HG03558 (cell line): ENCODE results near the gene HOXB7.

ENCODE experiments used
- ATAC-seq: cut with Tn5 transposase; IDR thresholded peaks from one replicate; pipeline ENCODE4 v1.9.1; 2021; ENCODE audit warnings: moderate number of reproducible peaks; ENCODE audit not compliant: unreplicated experiment; ENCODE audit errors: extremely low read depth

HOXB7 gene

GRCh38 chr17:48586355-48587258 lies 24.2 kb downstream of the HOXB7 start:
- no peak for ATAC-seq

GRCh38 chr17:48584223-48584741 lies 26.5 kb downstream of the HOXB7 start:
- no peak for ATAC-seq

GRCh38 chr17:48583708-48584222 lies 27.1 kb downstream of the HOXB7 start:
- no peak for ATAC-seq

- ATAC-seq, result no peak
These were observed 28.1 kb downstream of the HOXB7 start for GRCh38 chr17:48582750-48583069.

- ATAC-seq, result no peak
These were observed 30.9 kb downstream of the HOXB7 start for GRCh38 chr17:48579760-48580554.

- ATAC-seq, result no peak
These were observed 31.4 kb downstream of the HOXB7 start for GRCh38 chr17:48579471-48579759.

- no peak for ATAC-seq
These were observed 32.0 kb downstream of the HOXB7 start for GRCh38 chr17:48578616-48579470.

- ATAC-seq, result no peak
These were observed 32.7 kb downstream of the HOXB7 start, which contains the start of gene HOXB4 for GRCh38 chr17:48577946-48578615. Gene HOXB4, minus strand, starts transcription at chr17:48578350. Its CDS starts 31 bp downstream, at chr17:48578319.

- ATAC-seq, result no peak
These were observed 33.4 kb downstream of the HOXB7 start for GRCh38 chr17:48577330-48577945.

GRCh38 chr17:48576479-48577309 lies 34.1 kb downstream of the HOXB7 start:
- ATAC-seq, result no peak

- ATAC-seq, result no peak
These were observed 34.9 kb downstream of the HOXB7 start for GRCh38 chr17:48575673-48576478.

- ATAC-seq, result no peak
These were observed 35.7 kb downstream of the HOXB7 start for GRCh38 chr17:48575066-48575582.

- ATAC-seq, result no peak
These were observed 36.2 kb downstream of the HOXB7 start for GRCh38 chr17:48574505-48575065.

GRCh38 chr17:48571826-48572417 lies 38.9 kb downstream of the HOXB7 start:
- no peak for ATAC-seq

- no peak for ATAC-seq
These were observed 39.6 kb downstream of the HOXB7 start for GRCh38 chr17:48571024-48571818.
